ENCODE data around the gene TP53BP2.

DNA sequence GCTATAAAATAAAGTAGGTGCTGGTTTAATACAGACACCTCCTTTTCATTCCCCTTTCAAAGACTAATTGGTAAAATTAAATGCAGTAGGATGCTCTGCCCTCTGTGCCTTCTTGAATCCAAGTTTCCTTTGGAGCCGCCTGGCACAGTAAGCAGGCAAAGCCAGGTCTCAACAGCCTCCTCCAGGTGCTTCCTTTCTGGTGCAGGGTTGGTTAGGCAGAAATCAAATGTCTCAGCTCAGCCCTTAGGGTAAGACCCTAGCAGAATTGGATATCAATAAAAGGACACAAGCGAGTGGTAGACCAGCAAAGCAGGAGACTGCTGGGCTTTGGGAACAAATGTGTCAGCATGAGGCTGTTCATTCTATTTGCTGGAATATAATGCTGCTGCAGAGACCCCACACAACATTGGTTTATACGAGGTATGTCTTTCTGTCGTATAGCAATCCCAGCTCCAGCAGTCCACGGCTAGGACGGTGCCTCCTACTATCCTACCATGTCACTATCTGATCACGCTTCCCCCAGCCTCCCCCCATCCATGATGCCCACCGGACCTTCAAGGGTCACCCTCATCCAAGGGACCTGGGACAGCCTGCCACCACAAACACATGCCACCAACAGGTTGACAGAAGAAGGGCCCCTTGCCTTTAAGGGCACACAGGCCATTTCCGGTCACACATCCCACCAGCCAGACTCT, 75.0 kb downstream of the TP53BP2 start:
- TF ChIP-seq, protein P1, sequence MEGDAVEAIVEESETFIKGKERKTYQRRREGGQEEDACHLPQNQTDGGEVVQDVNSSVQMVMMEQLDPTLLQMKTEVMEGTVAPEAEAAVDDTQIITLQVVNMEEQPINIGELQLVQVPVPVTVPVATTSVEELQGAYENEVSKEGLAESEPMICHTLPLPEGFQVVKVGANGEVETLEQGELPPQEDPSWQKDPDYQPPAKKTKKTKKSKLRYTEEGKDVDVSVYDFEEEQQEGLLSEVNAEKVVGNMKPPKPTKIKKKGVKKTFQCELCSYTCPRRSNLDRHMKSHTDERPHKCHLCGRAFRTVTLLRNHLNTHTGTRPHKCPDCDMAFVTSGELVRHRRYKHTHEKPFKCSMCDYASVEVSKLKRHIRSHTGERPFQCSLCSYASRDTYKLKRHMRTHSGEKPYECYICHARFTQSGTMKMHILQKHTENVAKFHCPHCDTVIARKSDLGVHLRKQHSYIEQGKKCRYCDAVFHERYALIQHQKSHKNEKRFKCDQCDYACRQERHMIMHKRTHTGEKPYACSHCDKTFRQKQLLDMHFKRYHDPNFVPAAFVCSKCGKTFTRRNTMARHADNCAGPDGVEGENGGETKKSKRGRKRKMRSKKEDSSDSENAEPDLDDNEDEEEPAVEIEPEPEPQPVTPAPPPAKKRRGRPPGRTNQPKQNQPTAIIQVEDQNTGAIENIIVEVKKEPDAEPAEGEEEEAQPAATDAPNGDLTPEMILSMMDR (IDR thresholded peaks at IDR 0.05 in 8 of 11, conservative IDR thresholded peaks at IDR 0.05 in 3 of 11) = no peak
- TF ChIP-seq POLR2A (IDR thresholded peaks at IDR 0.05) = no peak
